Measurements from ENCODE around the gene SLC4A7.

DNA sequence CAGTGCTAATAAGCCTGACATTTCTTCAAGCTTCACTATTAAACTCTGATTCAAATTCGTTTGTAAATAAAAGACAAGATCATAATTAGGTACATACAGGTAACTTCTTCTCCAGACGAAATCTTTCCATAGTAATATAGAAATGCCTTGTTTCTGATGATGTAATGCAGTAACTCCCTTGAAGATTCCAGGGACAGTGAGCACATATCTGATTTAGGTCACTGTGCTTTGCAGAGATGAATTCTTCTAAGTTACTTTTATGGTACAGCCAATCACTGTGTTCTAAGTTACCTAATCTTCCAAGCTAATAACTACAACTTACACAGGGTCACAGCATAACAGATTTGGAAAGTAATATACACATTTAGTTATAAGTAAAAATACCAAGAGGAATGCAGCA lies 27.6 kb downstream of the SLC4A7 start:
- TF ChIP-seq CTCF (IDR thresholded peaks at IDR 0.05 in 4 of 5, conservative IDR thresholded peaks at IDR 0.05 in 1 of 5) (no peak), POLR2A (IDR thresholded peaks at IDR 0.05) (no peak)

All from gastrocnemius medialis (tissue), 4 donors.